B cell (primary cell): ENCODE data around the gene CMIP. TPM values are rescaled to one million over a fixed set of nuclear protein-coding genes. Genes with fewer than 3 reads are reported as not detected.

Source experiments
- ATAC-seq: fragments of 200-7000 bp; cut with Tn5 transposase; one replicate; pipeline ENCODE4 v1.10.0; 2021; ENCODE audit warnings: low read depth, mild to moderate bottlenecking, moderate number of reproducible peaks, moderate library complexity
- CTCF ChIA-PET: fragments of 350-600 bp; sonication (Branson Sonifier 250); formaldehyde crosslinking; loops from one replicate; lab custom pipeline; 2021; ENCODE audit warnings: antibody characterized with exemption, inconsistent platforms; lab: Charles Lee
- POLR2A ChIA-PET: fragments of 350-600 bp; sonication (Branson Sonifier 250); formaldehyde crosslinking; loops from one replicate; lab custom pipeline; 2021; ENCODE audit warnings: antibody characterized with exemption; lab: Charles Lee
- DNase-seq: peaks from one replicate; pipeline ENCODE4 v3.0.0; 2013
- H2AFZ ChIP-seq: 2 replicates; pipeline ENCODE4 v1.6.1; 2012; ENCODE audit warnings: mild to moderate bottlenecking, low read depth, low read length; ENCODE audit not compliant: insufficient read depth, poor library complexity, severe bottlenecking
- H3K27ac ChIP-seq, 2 donors: 1 replicate in 1 of 2; 2 replicates in 1 of 2; pipeline ENCODE4 v1.5.1; 2012 to 2013; ENCODE audit warnings: low read length in 2 of 2, mild to moderate bottlenecking in 2 of 2, moderate library complexity in 1 of 2
- H3K27me3 ChIP-seq, 4 experiments: fragments of 200-600 bp in 1 of 4; sonication (generic) in 1 of 4; replicated peaks in 1 of 4; 1 replicate in 2 of 4; 2 replicates in 2 of 4; pipeline versions ENCODE4 v1.6.1 to v1.7.0; 2013 to 2016; ENCODE audit warnings: low read length in 3 of 4, mild to moderate bottlenecking in 2 of 4, mixed read lengths in 1 of 4, moderate library complexity in 1 of 4; ENCODE audit not compliant: insufficient read depth in 4 of 4, control insufficient read depth in 3 of 4; ENCODE audit errors: control extremely low read depth in 1 of 4
- H3K36me3 ChIP-seq, 2 experiments: replicated peaks in 1 of 2; 1 replicate in 1 of 2; 2 replicates in 1 of 2; pipeline versions ENCODE4 v1.6.1 to v1.7.1; 2013; ENCODE audit warnings: low read length in 1 of 2; ENCODE audit not compliant: insufficient read depth in 2 of 2, control insufficient read depth in 1 of 2; ENCODE audit errors: control extremely low read depth in 1 of 2, extremely low read depth in 1 of 2
- H3K4me1 ChIP-seq, 2 donors: fragments of 200-600 bp in 1 of 2; sonication (generic) in 1 of 2; 1 replicate in 1 of 2; 2 replicates in 1 of 2; pipeline versions ENCODE4 v1.5.1 to v1.6.1; 2013 to 2017; ENCODE audit warnings: low read length in 2 of 2; ENCODE audit not compliant: control insufficient read depth in 2 of 2, insufficient read depth in 2 of 2
- H3K4me2 ChIP-seq: replicated peaks from 2 replicates; pipeline ENCODE3; 2012; ENCODE audit warnings: mild to moderate bottlenecking, low read depth, low read length; ENCODE audit not compliant: poor library complexity, severe bottlenecking
- H3K4me3 ChIP-seq, 5 experiments: fragments of 200-600 bp in 1 of 5; sonication (generic) in 1 of 5; 1 replicate in 3 of 5; 2 replicates in 2 of 5; pipeline versions ENCODE4 v1.5.1 to v1.7.0; 2011 to 2016; ENCODE audit warnings: low read length in 4 of 5, mild to moderate bottlenecking in 4 of 5, low read depth in 2 of 5, control low read depth in 1 of 5, moderate library complexity in 1 of 5; ENCODE audit not compliant: insufficient read depth in 1 of 5; ENCODE audit errors: control extremely low read depth in 1 of 5, extremely low read depth in 1 of 5
- H3K79me2 ChIP-seq: fragments of 200-600 bp; sonication (generic); one replicate; pipeline ENCODE4 v1.6.0; 2016; ENCODE audit warnings: low read length; ENCODE audit not compliant: control insufficient read depth, insufficient read depth
- H3K9ac ChIP-seq: fragments of 200-600 bp; sonication (generic); 2 replicates; pipeline ENCODE4 v1.6.1; 2017; ENCODE audit warnings: mild to moderate bottlenecking, low read length, moderate library complexity
- H3K9me3 ChIP-seq, 3 donors: one replicate each; pipeline versions ENCODE4 v1.6.1 to v1.7.1; 2013; ENCODE audit warnings: low read length in 2 of 3; ENCODE audit not compliant: control insufficient read depth in 2 of 3, insufficient read depth in 1 of 3; ENCODE audit errors: control extremely low read depth in 1 of 3
- H4K20me1 ChIP-seq: 2 replicates; pipeline ENCODE4 v1.6.0; 2012; ENCODE audit warnings: mild to moderate bottlenecking, low read length; ENCODE audit not compliant: insufficient read depth, control insufficient read depth, poor library complexity, severe bottlenecking
- H3K27ac Mint-ChIP-seq: one replicate; pipeline ENCODE4 v1.8.0; 2021; ENCODE audit warnings: mixed read lengths
- H3K27me3 Mint-ChIP-seq: one replicate; pipeline ENCODE4 v1.8.0; 2021; ENCODE audit warnings: mixed read lengths
- H3K4me1 Mint-ChIP-seq: one replicate; pipeline ENCODE4 v1.8.0; 2021; ENCODE audit warnings: mixed read lengths
- H3K4me3 Mint-ChIP-seq: one replicate; pipeline ENCODE4 v1.8.0; 2021; ENCODE audit warnings: mixed read lengths
- H3K9me3 Mint-ChIP-seq: one replicate; pipeline ENCODE4 v1.8.0; 2022; ENCODE audit warnings: mixed read lengths; ENCODE audit not compliant: insufficient read depth
- EZH2 ChIP-seq: IDR thresholded peaks from 2 replicates; pipeline ENCODE4 v1.6.1; 2012; ENCODE audit warnings: borderline replicate concordance, low read depth, mild to moderate bottlenecking, moderate library complexity, low read length; ENCODE audit not compliant: insufficient read depth, poor library complexity, severe bottlenecking
- WGBS: methylation state at CpG from one replicate; pipeline ENCODE4 v1.1.5; 2013; ENCODE audit warnings: missing lambda C conversion rate; ENCODE audit not compliant: insufficient coverage; 5-methylcytosine and 5-hydroxymethylcytosine counted together
- intact Hi-C: fragments of 100-400 bp; cut with micrococcal nuclease; formaldehyde crosslinking; loops from one replicate; pipeline ENCODE4 v1.10.0; 2022
- polyA plus RNA-seq: library from polyadenylated mRNA; depleted of rRNA; stranded (reverse); fragments of >200 nt; gene quantifications from 2 replicates; pipeline ENCODE4 v1.2.3, GENCODE V29; 2012
- total RNA-seq, 2 donors: library from RNA; stranded (reverse); fragments of 120-200 nt in 1 of 2; gene quantifications; 1 replicate in 1 of 2; 2 replicates in 1 of 2; pipeline versions ENCODE4 v1.2.3 to v1.2.4, GENCODE V29; 2013 to 2022
- TF ChIP-seq, protein P1 (sequence below): fragments of 200-600 bp; IDR thresholded peaks from one replicate; pipeline ENCODE4 v1.8.0; 2022; ENCODE audit warnings: antibody characterized with exemption, mild to moderate bottlenecking

CMIP gene
- total and polyA plus RNA-seq, 2 donors (not counting 1 experiment from before 2014, with no cell fraction given) = 27.1 to 155 TPM

DNA sequence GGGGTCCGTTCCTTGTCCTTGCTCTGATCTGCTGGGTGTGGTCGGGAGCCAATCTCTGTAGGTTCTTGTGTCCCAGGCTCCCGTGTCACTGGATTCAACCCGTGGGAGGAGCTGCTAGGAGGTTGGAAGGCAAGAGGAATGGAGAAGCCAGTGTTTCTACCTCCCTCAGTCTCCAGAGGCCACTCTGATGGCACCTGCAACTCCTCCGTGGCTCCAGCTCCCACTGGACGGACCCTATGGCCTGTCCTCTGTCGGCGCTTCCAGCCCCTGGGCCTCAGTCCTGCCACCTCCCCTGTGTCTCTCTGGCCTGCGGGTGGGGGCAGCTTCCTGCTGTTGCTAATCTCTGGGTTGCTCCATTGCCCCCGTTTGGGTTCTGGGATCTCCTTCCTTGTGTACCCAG is 71.1 kb downstream of the CMIP start:
- Histone ChIP-seq H3K4me2 (no peak overlapping the region), H3K9ac (no peak overlapping the region), H4K20me1 (peaks cover 42% of the 10 kb centered on the region), H3K27me3 (no peaks in the 10 kb centered on the region), H3K4me3 (no peak overlapping the region), H3K79me2 (peaks cover 94% of the 10 kb centered on the region), H3K36me3 (peaks cover 8 to 26% of the 10 kb centered on the region in 2 experiments), H2AFZ (no peak overlapping the region), H3K4me1 (peaks cover 41 to 56% of the 10 kb centered on the region in 2 donors), H3K9me3 (peaks cover 0 to 5% (median 0%) of the 10 kb centered on the region in 3 donors), H3K27ac (no peak overlapping the region)
- ChIA-PET CTCF (interaction anchor here (1.0 kb wide), 1 partner anchor 111 kb away, joined by 3 read pairs; no protein-coding TSS in a partner anchor), POLR2A (interaction anchor here (3.5 kb wide), 1 partner anchor 15 kb away, joined by 27 read pairs; no protein-coding TSS in a partner anchor)
- 96% methylated on average over 7 of the region's 10 CpGs for WGBS
- H3K9me3 Mint-ChIP-seq = no peaks in the 10 kb centered on the region
- ATAC-seq (no peak), DNase-seq (no peak)
- TF ChIP-seq, protein P1, sequence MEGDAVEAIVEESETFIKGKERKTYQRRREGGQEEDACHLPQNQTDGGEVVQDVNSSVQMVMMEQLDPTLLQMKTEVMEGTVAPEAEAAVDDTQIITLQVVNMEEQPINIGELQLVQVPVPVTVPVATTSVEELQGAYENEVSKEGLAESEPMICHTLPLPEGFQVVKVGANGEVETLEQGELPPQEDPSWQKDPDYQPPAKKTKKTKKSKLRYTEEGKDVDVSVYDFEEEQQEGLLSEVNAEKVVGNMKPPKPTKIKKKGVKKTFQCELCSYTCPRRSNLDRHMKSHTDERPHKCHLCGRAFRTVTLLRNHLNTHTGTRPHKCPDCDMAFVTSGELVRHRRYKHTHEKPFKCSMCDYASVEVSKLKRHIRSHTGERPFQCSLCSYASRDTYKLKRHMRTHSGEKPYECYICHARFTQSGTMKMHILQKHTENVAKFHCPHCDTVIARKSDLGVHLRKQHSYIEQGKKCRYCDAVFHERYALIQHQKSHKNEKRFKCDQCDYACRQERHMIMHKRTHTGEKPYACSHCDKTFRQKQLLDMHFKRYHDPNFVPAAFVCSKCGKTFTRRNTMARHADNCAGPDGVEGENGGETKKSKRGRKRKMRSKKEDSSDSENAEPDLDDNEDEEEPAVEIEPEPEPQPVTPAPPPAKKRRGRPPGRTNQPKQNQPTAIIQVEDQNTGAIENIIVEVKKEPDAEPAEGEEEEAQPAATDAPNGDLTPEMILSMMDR = no peak
- TF ChIP-seq EZH2 = no peak
- no peak overlapping the region for H3K27ac Mint-ChIP-seq
- no peaks in the 10 kb centered on the region for H3K27me3 Mint-ChIP-seq
- intact Hi-C loops = no loop called here
- peaks cover 62% of the 10 kb centered on the region for H3K4me1 Mint-ChIP-seq
- H3K4me3 Mint-ChIP-seq = no peak overlapping the region

DNA sequence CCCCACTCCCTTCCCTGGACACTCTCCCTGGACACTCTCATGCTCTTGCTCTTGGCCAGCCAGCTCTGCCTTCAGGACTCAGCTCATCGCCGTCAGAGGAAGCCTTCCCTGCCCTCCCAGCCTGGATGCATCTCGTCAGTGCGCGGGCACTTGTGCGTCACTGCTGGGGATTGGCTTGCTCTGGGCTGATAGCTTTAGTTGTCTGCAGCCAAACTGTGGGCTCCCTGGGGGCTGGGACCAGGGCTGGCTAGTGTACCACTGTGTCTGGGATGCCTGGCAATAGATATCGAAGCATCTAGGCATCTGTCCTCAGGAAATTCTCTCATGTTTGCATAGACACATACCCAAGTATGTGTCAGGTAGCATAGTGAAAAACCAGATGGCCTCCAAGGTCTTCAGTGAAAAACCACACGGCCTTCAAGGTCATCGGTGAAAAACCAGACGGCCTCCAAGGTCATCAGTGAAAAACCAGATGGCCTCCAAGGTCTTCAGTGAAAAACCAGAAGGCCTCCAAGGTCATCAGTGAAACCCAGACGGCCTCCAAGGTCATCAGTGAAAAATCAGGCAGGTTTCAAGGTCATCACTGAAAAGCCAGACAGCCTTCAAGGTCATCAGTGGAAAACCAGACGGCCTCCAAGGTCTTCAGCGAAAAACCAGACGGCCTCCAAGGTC is 72.0 kb downstream of the CMIP start:
- H3K36me3 ChIP-seq = peaks cover 8 to 26% of the 10 kb centered on the region in 2 experiments
- H3K27me3 Mint-ChIP-seq = no peaks in the 10 kb centered on the region
- no peak overlapping the region for H3K27ac Mint-ChIP-seq
- ChIA-PET CTCF (no interaction called here), POLR2A (interaction anchor here (3.5 kb wide), 1 partner anchor 15 kb away, joined by 27 read pairs; no protein-coding TSS in a partner anchor)
- H2AFZ ChIP-seq = no peak overlapping the region
- 96% methylated on average over 13 of the region's 14 CpGs for WGBS
- H3K9me3 ChIP-seq = peaks cover 0 to 5% (median 0%) of the 10 kb centered on the region in 3 donors
- peaks cover 47 to 65% of the 10 kb centered on the region in 2 donors for H3K4me1 ChIP-seq
- intact Hi-C loops = no loop called here
- H3K4me2 ChIP-seq = no peak overlapping the region
- H3K27me3 ChIP-seq = no peaks in the 10 kb centered on the region
- no peak for ATAC-seq
- no peak overlapping the region for H3K4me3 ChIP-seq
- no peak overlapping the region for H3K4me3 Mint-ChIP-seq
- no peak for DNase-seq
- H3K27ac ChIP-seq = no peak overlapping the region
- TF ChIP-seq, protein P1 = no peak
- TF ChIP-seq EZH2 = no peak
- H3K9me3 Mint-ChIP-seq = no peaks in the 10 kb centered on the region
- H4K20me1 ChIP-seq = peaks cover 51% of the 10 kb centered on the region
- H3K79me2 ChIP-seq = peaks cover 94% of the 10 kb centered on the region
- H3K9ac ChIP-seq = no peak overlapping the region
- H3K4me1 Mint-ChIP-seq = peaks cover 67% of the 10 kb centered on the region
